Body of pancreas (tissue), 4 donors: ENCODE data around the gene SYT15. TPM values are rescaled to one million over a fixed set of nuclear protein-coding genes. Genes with fewer than 3 reads are reported as not detected.
A peak's percentile ranks its signal among the peaks of the same experiment; 100 is the strongest.

ENCODE experiments used
- ATAC-seq: fragments of 150-250 bp; one replicate; pipeline ENCODE4 v1.9.1; 2016
- DNase-seq, 4 donors: peaks; one replicate each; pipeline ENCODE4 v3.0.0-alpha.2; 2019
- H3K27ac ChIP-seq, 4 donors: fragments of 200-600 bp; sonication (generic); 1 replicate in 3 of 4; 2 replicates in 1 of 4; pipeline versions ENCODE4 v1.5.1 to v1.6.1; 2016 to 2019; ENCODE audit warnings: mild to moderate bottlenecking in 1 of 4, mixed read lengths in 1 of 4, moderate library complexity in 1 of 4
- H3K27me3 ChIP-seq, 2 donors: fragments of 200-600 bp; sonication (generic); one replicate each; pipeline ENCODE4 v1.6.0; 2016; ENCODE audit warnings: mild to moderate bottlenecking in 1 of 2
- H3K36me3 ChIP-seq, 2 donors: fragments of 200-600 bp; sonication (generic); replicated peaks in 1 of 2; 2 replicates each; pipeline ENCODE4 v1.5.1; 2016; ENCODE audit warnings: low read depth in 2 of 2; ENCODE audit not compliant: insufficient read depth in 1 of 2
- H3K4me1 ChIP-seq: fragments of 200-600 bp; sonication (generic); one replicate; pipeline ENCODE4 v1.6.0; 2016
- H3K4me3 ChIP-seq, 2 donors: fragments of 200-600 bp; sonication (generic); 1 replicate in 1 of 2; 2 replicates in 1 of 2; pipeline ENCODE4 v1.5.1; 2016 to 2019
- H3K9me3 ChIP-seq, 3 donors: fragments of 200-600 bp; sonication (generic); 1 replicate in 2 of 3; 2 replicates in 1 of 3; pipeline ENCODE4 v1.5.1; 2016
- POLR2A ChIP-seq, 3 donors: fragments of 450-650 bp; IDR thresholded peaks; one replicate each; pipeline ENCODE4 v1.6.1; 2016; ENCODE audit warnings: antibody characterized with exemption in 3 of 3, mild to moderate bottlenecking in 2 of 3
- WGBS, 2 donors: methylation state at CpG; one replicate each; pipeline ENCODE4 v1.1.5; 2017; 5-methylcytosine and 5-hydroxymethylcytosine counted together
- intact Hi-C: fragments of 100-400 bp; cut with DNase I; formaldehyde crosslinking; loops from one replicate; pipeline ENCODE4 v1.15.1; 2023
- total RNA-seq, 2 donors: library from RNA; depleted of rRNA; stranded (reverse); fragments of >200 nt; gene quantifications; one replicate each; pipeline ENCODE4 v1.1.0, GENCODE V29; 2016
- TF ChIP-seq, protein P1 (sequence below), 7 experiments: fragments of 450-650 bp in 4 of 7; fragments of 200-600 bp in 3 of 7; sonication (generic) in 3 of 7; IDR thresholded peaks; one replicate each; pipeline ENCODE4 v1.5.1; 2016 to 2019; ENCODE audit warnings: antibody characterized with exemption in 7 of 7

Gene SYT15
- total RNA-seq, 2 donors from 2014 or later: 3.4 to 6.3 TPM

DNA sequence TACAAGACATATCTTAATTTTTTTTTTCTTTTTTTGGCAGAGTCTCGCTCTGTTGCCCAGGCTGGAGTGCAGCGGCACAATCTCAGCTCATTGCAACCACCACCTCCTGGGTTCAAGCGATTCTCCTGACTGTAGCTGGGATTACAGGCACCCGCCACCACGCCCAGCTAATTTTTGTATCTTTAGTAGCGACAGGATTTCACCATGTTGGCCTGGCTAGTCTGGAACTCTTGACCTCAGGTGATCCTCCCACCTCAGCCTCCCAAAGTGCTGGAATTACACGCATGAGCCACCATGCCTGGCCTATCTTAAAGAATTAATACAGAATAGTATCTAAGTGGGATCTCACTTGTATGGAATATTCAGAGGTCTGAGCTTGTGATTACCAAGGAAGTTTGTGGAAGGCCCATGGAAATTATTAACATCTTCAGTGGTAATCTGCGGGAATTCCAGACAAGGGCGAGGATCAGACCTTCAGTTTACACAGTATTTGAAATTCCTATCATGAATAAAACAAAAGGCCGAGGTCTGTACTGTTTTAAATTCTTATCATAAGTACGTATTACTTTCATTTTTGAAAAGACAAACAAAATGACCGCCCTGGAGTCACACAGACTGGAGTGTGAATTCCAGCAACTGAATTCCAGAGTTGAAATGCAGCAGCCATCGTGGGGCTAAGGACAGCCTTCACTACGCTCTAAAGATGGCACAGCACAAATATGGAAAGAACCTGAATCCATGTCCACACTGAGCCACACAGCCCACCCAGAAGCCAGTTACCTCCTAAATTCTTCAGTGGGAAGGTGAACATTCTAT, 39.1 kb upstream of the SYT15 start:
- Histone ChIP-seq H3K4me1 (peaks cover 25% of the 10 kb centered on the region), H3K27ac (peak overlapping the region; percentile 39 to 84 (median 66)), H3K4me3 (no peak overlapping the region), H3K9me3 (no peaks in the 10 kb centered on the region), H3K27me3 (no peaks in the 10 kb centered on the region), H3K36me3 (no peaks in the 10 kb centered on the region)
- TF ChIP-seq, protein P1, sequence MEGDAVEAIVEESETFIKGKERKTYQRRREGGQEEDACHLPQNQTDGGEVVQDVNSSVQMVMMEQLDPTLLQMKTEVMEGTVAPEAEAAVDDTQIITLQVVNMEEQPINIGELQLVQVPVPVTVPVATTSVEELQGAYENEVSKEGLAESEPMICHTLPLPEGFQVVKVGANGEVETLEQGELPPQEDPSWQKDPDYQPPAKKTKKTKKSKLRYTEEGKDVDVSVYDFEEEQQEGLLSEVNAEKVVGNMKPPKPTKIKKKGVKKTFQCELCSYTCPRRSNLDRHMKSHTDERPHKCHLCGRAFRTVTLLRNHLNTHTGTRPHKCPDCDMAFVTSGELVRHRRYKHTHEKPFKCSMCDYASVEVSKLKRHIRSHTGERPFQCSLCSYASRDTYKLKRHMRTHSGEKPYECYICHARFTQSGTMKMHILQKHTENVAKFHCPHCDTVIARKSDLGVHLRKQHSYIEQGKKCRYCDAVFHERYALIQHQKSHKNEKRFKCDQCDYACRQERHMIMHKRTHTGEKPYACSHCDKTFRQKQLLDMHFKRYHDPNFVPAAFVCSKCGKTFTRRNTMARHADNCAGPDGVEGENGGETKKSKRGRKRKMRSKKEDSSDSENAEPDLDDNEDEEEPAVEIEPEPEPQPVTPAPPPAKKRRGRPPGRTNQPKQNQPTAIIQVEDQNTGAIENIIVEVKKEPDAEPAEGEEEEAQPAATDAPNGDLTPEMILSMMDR (IDR thresholded peaks at IDR 0.05): no peak
- TF ChIP-seq POLR2A (IDR thresholded peaks at IDR 0.05): peak in 1 of 3 donors; percentile 35
- DNase-seq (peak in 3 of 4 donors; percentile 27 to 61 (median 41)), ATAC-seq (peak; percentile 79)
- intact Hi-C loops: no loop called here
- 44 to 50% methylated on average over 14 of the region's 14 CpGs for WGBS, 2 donors

DNA sequence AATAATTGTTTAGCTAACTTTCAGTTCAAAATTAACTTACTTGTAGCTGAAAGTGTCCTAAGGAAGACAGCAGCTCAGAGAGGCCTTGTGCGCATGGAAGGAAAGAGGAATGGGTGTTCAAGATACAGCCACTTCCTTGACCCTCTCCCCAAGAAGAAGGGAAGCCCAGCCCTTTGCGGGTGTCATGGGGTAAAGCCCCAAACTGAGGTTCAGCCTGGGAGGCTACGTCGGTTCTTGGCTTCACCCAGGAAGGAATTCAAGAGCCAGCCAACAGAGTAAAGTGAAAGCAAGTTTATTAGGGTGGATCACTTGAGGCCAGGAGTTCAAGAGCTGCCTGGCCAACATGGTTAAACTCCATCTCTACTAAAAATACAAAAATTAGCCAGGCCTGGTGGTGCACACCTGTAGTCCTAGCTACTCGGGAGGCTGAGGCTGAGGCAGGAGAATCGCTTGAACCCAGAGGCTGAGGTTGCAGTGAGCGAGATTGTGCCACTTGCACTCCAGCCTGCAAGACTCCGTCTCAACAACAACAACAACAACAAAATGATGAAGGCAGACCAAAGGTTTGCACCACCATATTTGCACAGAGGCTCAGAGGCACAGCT, 38.4 kb upstream of the SYT15 start:
- no peaks in the 10 kb centered on the region for H3K27me3 ChIP-seq
- H3K36me3 ChIP-seq: no peaks in the 10 kb centered on the region
- H3K9me3 ChIP-seq: no peaks in the 10 kb centered on the region
- no peak overlapping the region for H3K4me3 ChIP-seq
- DNase-seq (peak in 2 of 4 donors; percentile 13), ATAC-seq (peak; percentile 3)
- intact Hi-C loops: no loop called here
- H3K4me1 ChIP-seq: peaks cover 25% of the 10 kb centered on the region
- TF ChIP-seq, protein P1 (IDR thresholded peaks at IDR 0.05): no peak
- no peak for TF ChIP-seq POLR2A (IDR thresholded peaks at IDR 0.05)
- peak overlapping the region; percentile 39 to 84 (median 66) for H3K27ac ChIP-seq
- 89 to 92% methylated on average over 8 of the region's 8 CpGs for WGBS, 2 donors

DNA sequence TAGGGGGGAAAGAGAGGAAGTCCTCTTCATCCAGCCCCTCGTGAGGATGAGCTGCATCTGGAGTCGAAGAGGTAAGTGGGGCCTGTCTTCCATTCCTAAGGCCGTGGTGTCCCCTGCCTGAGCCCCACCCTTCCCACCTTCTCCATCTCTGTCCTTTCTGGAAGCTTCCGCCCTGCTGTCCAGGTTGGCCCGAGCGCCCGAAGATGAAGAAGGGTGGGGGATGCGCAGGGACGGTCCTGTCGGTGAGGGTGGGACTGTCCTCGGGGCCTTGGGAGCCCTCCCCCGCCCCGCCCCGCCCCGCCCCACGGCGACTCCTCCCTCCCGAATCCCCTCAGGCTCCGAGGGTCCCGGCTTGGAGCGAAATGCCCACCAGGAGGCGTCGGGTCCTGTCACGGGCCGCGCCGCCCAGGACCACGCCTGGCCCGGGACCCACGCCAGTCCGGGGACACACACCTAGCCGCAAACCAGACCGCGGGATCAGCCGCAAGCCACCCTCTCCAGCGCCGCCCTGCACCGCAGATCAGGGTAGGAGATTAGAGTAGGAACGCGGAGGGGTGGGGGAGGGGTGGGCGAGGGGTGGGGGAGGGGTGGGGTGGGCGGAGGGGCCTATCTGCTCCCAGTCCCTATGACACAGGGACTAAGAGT, 37.8 kb upstream of the SYT15 start:
- H3K36me3 ChIP-seq: no peaks in the 10 kb centered on the region
- intact Hi-C loops: no loop called here
- no peaks in the 10 kb centered on the region for H3K27me3 ChIP-seq
- H3K4me3 ChIP-seq: no peak overlapping the region
- DNase-seq: peak; percentile 38 to 69 (median 53)
- no peaks in the 10 kb centered on the region for H3K9me3 ChIP-seq
- 12 to 29% methylated on average over 29 to 42 of the region's 42 CpGs for WGBS, 2 donors
- H3K27ac ChIP-seq: peak overlapping the region in 2 of 4 donors; percentile 74 to 84
- peaks cover 25% of the 10 kb centered on the region for H3K4me1 ChIP-seq
- peak; percentile 36 for ATAC-seq
- no peak for TF ChIP-seq POLR2A (IDR thresholded peaks at IDR 0.05)
- TF ChIP-seq, protein P1 (IDR thresholded peaks at IDR 0.05): peak in 2 of 7 experiments; percentile 9 to 41

DNA sequence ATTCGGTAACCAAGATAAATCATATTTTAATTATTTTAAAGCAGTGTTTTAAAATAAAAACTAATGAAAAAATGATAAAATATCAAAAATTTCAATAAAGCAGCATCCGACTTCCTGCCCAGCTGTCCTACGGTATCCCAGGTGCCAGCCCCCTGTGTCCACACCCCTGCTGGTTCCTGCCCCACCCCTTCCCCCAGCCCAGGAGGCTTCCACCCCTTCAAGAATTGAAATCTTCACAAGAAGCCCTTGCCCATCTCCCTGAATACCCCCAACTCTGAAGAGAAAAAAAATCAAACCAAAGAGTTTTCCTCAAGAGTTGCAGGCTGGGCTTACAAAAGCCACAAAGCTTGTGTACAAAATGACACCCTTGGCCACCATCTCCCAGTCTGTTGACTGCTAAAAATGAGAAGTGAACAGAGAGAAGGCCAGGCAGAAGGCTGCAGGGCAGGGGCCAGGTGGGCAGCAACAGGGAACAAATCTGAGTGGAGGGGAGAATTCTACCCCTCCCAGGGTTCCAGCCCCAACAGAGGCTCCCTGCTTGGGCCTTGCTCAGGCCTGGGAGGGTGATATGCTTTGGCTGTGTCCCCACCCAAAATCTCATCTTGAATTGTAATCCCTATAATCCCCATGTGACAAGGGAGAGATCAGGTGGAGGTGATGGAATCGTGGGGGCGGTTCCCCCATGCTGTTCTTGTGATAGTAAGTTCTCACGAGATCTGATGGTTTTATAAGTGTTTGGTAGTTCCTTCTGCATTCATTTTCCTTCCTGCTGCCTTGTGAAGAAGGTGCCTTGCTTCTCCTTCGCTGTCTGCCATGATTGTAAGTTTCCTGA, 37.0 kb upstream of the SYT15 start:
- Histone ChIP-seq H3K27ac (no peak overlapping the region), H3K36me3 (no peaks in the 10 kb centered on the region), H3K9me3 (no peaks in the 10 kb centered on the region), H3K4me3 (no peak overlapping the region), H3K27me3 (no peaks in the 10 kb centered on the region), H3K4me1 (peaks cover 25% of the 10 kb centered on the region)
- DNase-seq: peak in 2 of 4 donors; percentile 11 to 13
- TF ChIP-seq, protein P1 (IDR thresholded peaks at IDR 0.05): no peak
- no peak for TF ChIP-seq POLR2A (IDR thresholded peaks at IDR 0.05)
- WGBS, 2 donors: 82 to 89% methylated on average over 7 of the region's 7 CpGs
- intact Hi-C loops: no loop called here
- ATAC-seq: no peak
